Activated T-helper 2 cell treated with anti-CD3 and anti-CD28 coated beads, Interferon-gamma antibody, Interleukin-2, Interleukin-4, amounts not matched to agents 10 μg/mL and 5 μg/mL and 100 μg/mL, durations not matched to agents 14 hours and 24 hours and 36 hours (primary cell): ENCODE results near the gene RPL31. TPM values are rescaled to one million over a fixed set of nuclear protein-coding genes. Genes with fewer than 3 reads are reported as not detected.
A peak's percentile ranks its signal among the peaks of the same experiment; 100 is the strongest.

ENCODE experiments used
- DNase-seq: peaks from one replicate; pipeline ENCODE4 v3.0.0; 2021; ENCODE audit warnings: low spot score
- H3K27ac Mint-ChIP-seq: one replicate; pipeline ENCODE4 v1.8.0; 2021; ENCODE audit warnings: mixed read lengths
- H3K27me3 Mint-ChIP-seq: one replicate; pipeline ENCODE4 v1.8.0; 2021; ENCODE audit warnings: low read depth, mixed read lengths
- H3K36me3 Mint-ChIP-seq: one replicate; pipeline ENCODE4 v1.8.0; 2021; ENCODE audit warnings: low read depth, mixed read lengths
- H3K4me1 Mint-ChIP-seq: one replicate; pipeline ENCODE4 v1.8.0; 2021; ENCODE audit warnings: low read depth, mixed read lengths
- H3K4me3 Mint-ChIP-seq: one replicate; pipeline ENCODE4 v1.8.0; 2021; ENCODE audit warnings: low read depth, mild to moderate bottlenecking, moderate library complexity, mixed read lengths
- H3K9me3 Mint-ChIP-seq: one replicate; pipeline ENCODE4 v1.8.0; 2021; ENCODE audit warnings: mixed read lengths
- intact Hi-C: fragments of 100-400 bp; cut with micrococcal nuclease; formaldehyde crosslinking; loops from one replicate; pipeline ENCODE4 v1.15.1; 2023
- total RNA-seq: library from RNA; stranded (reverse); gene quantifications from 2 replicates; pipeline ENCODE4 v1.2.3, GENCODE V29; 2022

The RPL31 gene
- total RNA-seq, 1 donor from 2014 or later: 1,243 TPM

- Mint-ChIP-seq H3K9me3 (no peaks in the 10 kb centered on the region), H3K27me3 (no peaks in the 10 kb centered on the region), H3K36me3 (no peaks in the 10 kb centered on the region), H3K4me3 (no peak overlapping the region), H3K27ac (no peak overlapping the region), H3K4me1 (no peaks in the 10 kb centered on the region)
- DNase-seq: no peak
- intact Hi-C loops: no loop called here
Measured at GRCh38 chr2:100978582-100979191, 23.4 kb upstream of the RPL31 start.

GRCh38 chr2:100980046-100980445 lies 22.0 kb upstream of the RPL31 start:
- no peak for DNase-seq
- Mint-ChIP-seq H3K4me1 (no peaks in the 10 kb centered on the region), H3K4me3 (no peak overlapping the region), H3K9me3 (no peaks in the 10 kb centered on the region), H3K27me3 (peaks cover 1% of the 10 kb centered on the region), H3K27ac (no peak overlapping the region), H3K36me3 (no peaks in the 10 kb centered on the region)
- intact Hi-C loops: loop anchor here (10.0 kb wide), 1 partner anchor 555 kb away; no protein-coding TSS in a partner anchor

GRCh38 chr2:100981011-100981410 lies 21.1 kb upstream of the RPL31 start:
- Mint-ChIP-seq H3K4me3 (no peak overlapping the region), H3K9me3 (no peaks in the 10 kb centered on the region), H3K36me3 (no peaks in the 10 kb centered on the region), H3K27me3 (peaks cover 1% of the 10 kb centered on the region), H3K27ac (no peak overlapping the region), H3K4me1 (no peaks in the 10 kb centered on the region)
- DNase-seq: no peak
- intact Hi-C loops: loop anchor here (10.0 kb wide), 1 partner anchor 556 kb away; no protein-coding TSS in a partner anchor

GRCh38 chr2:100982431-100982861 lies 19.6 kb upstream of the RPL31 start:
- intact Hi-C loops: loop anchor here (10.0 kb wide), 1 partner anchor 558 kb away; no protein-coding TSS in a partner anchor
- H3K36me3 Mint-ChIP-seq: no peaks in the 10 kb centered on the region

GRCh38 chr2:100983201-100983600 lies 18.9 kb upstream of the RPL31 start:
- Mint-ChIP-seq H3K4me3 (no peak overlapping the region), H3K27ac (no peak overlapping the region), H3K36me3 (no peaks in the 10 kb centered on the region), H3K27me3 (peaks cover 1% of the 10 kb centered on the region), H3K4me1 (no peaks in the 10 kb centered on the region), H3K9me3 (no peaks in the 10 kb centered on the region)
- DNase-seq: no peak
- intact Hi-C loops: loop anchor here (10.0 kb wide), 1 partner anchor 558 kb away; no protein-coding TSS in a partner anchor

More at GRCh38 chr2:100982431-100982861, 19.6 kb upstream of the RPL31 start:
- H3K27me3 Mint-ChIP-seq: peaks cover 1% of the 10 kb centered on the region
- no peaks in the 10 kb centered on the region for H3K9me3 Mint-ChIP-seq
- H3K4me1 Mint-ChIP-seq: no peaks in the 10 kb centered on the region
- DNase-seq: no peak
- no peak overlapping the region for H3K27ac Mint-ChIP-seq
- no peak overlapping the region for H3K4me3 Mint-ChIP-seq

- DNase-seq: no peak
- Mint-ChIP-seq H3K36me3 (no peaks in the 10 kb centered on the region), H3K27me3 (peaks cover 1% of the 10 kb centered on the region), H3K9me3 (no peaks in the 10 kb centered on the region), H3K27ac (no peak overlapping the region), H3K4me1 (no peaks in the 10 kb centered on the region), H3K4me3 (no peak overlapping the region)
- intact Hi-C loops: loop anchor here (2.0 to 10.0 kb wide), 2 partner anchors 253 to 559 kb away; no protein-coding TSS in a partner anchor
Measured at GRCh38 chr2:100983684-100984310, 18.3 kb upstream of the RPL31 start.

- H3K9me3 Mint-ChIP-seq: no peaks in the 10 kb centered on the region
- H3K27ac Mint-ChIP-seq: no peak overlapping the region
- DNase-seq: peak; percentile 55
- intact Hi-C loops: loop anchor here (1.0 to 10.0 kb wide), 3 partner anchors 254 to 560 kb away; no protein-coding TSS in a partner anchor
- H3K4me3 Mint-ChIP-seq: no peak overlapping the region
- no peaks in the 10 kb centered on the region for H3K36me3 Mint-ChIP-seq
- peaks cover 1% of the 10 kb centered on the region for H3K27me3 Mint-ChIP-seq
- no peaks in the 10 kb centered on the region for H3K4me1 Mint-ChIP-seq
Measured at GRCh38 chr2:100984892-100985307, 17.2 kb upstream of the RPL31 start.

- Mint-ChIP-seq H3K4me3 (no peak overlapping the region), H3K4me1 (no peaks in the 10 kb centered on the region)
Measured at GRCh38 chr2:100986157-100986556, 15.9 kb upstream of the RPL31 start.

GRCh38 chr2:100987536-100987935 lies 14.6 kb upstream of the RPL31 start:
- Mint-ChIP-seq H3K27ac (no peak overlapping the region), H3K4me1 (peaks cover 3% of the 10 kb centered on the region), H3K36me3 (no peaks in the 10 kb centered on the region), H3K27me3 (peaks cover 1% of the 10 kb centered on the region), H3K9me3 (no peaks in the 10 kb centered on the region), H3K4me3 (no peak overlapping the region)
- intact Hi-C loops: loop anchor here (10.0 kb wide), 1 partner anchor 563 kb away; no protein-coding TSS in a partner anchor
- DNase-seq: no peak

More at GRCh38 chr2:100986157-100986556, 15.9 kb upstream of the RPL31 start:
- intact Hi-C loops: loop anchor here (10.0 kb wide), 1 partner anchor 561 kb away; no protein-coding TSS in a partner anchor
- no peaks in the 10 kb centered on the region for H3K9me3 Mint-ChIP-seq
- no peak for DNase-seq
- peaks cover 1% of the 10 kb centered on the region for H3K27me3 Mint-ChIP-seq
- H3K36me3 Mint-ChIP-seq: no peaks in the 10 kb centered on the region
- no peak overlapping the region for H3K27ac Mint-ChIP-seq

- H3K36me3 Mint-ChIP-seq: no peaks in the 10 kb centered on the region
- H3K27me3 Mint-ChIP-seq: peaks cover 1% of the 10 kb centered on the region
Measured at GRCh38 chr2:100987974-100988373, 14.1 kb upstream of the RPL31 start.

GRCh38 chr2:100988630-100989417 lies 13.3 kb upstream of the RPL31 start:
- intact Hi-C loops: loop anchor here (10.0 kb wide), 1 partner anchor 564 kb away; no protein-coding TSS in a partner anchor

More at GRCh38 chr2:100987974-100988373, 14.1 kb upstream of the RPL31 start:
- Mint-ChIP-seq H3K27ac (no peak overlapping the region), H3K4me1 (peaks cover 3% of the 10 kb centered on the region), H3K9me3 (no peaks in the 10 kb centered on the region), H3K4me3 (no peak overlapping the region)
- DNase-seq: no peak
- intact Hi-C loops: loop anchor here (10.0 kb wide), 1 partner anchor 563 kb away; no protein-coding TSS in a partner anchor

GRCh38 chr2:100989666-100990065 lies 12.4 kb upstream of the RPL31 start:
- intact Hi-C loops: loop anchor here (10.0 kb wide), 1 partner anchor 565 kb away; no protein-coding TSS in a partner anchor
- no peak overlapping the region for H3K27ac Mint-ChIP-seq

More at GRCh38 chr2:100988630-100989417, 13.3 kb upstream of the RPL31 start:
- no peak overlapping the region for H3K4me3 Mint-ChIP-seq
- no peaks in the 10 kb centered on the region for H3K36me3 Mint-ChIP-seq
- DNase-seq: no peak
- H3K27me3 Mint-ChIP-seq: peaks cover 1% of the 10 kb centered on the region
- H3K4me1 Mint-ChIP-seq: peaks cover 3% of the 10 kb centered on the region
- H3K27ac Mint-ChIP-seq: no peak overlapping the region
- no peaks in the 10 kb centered on the region for H3K9me3 Mint-ChIP-seq

More at GRCh38 chr2:100989666-100990065, 12.4 kb upstream of the RPL31 start:
- DNase-seq: no peak
- no peaks in the 10 kb centered on the region for H3K36me3 Mint-ChIP-seq
- peaks cover 3% of the 10 kb centered on the region for H3K4me1 Mint-ChIP-seq
- no peaks in the 10 kb centered on the region for H3K9me3 Mint-ChIP-seq
- no peak overlapping the region for H3K4me3 Mint-ChIP-seq
- H3K27me3 Mint-ChIP-seq: peaks cover 1% of the 10 kb centered on the region
